Middle frontal gyrus (tissue), 1 donor: ENCODE data around the gene SCARB1.

Experiments
- DNase-seq: peaks from one replicate; pipeline ENCODE4 v3.0.0-alpha.2; 2015; ENCODE audit warnings: low spot score; ENCODE audit errors: extremely low spot score

The SCARB1 gene

DNA sequence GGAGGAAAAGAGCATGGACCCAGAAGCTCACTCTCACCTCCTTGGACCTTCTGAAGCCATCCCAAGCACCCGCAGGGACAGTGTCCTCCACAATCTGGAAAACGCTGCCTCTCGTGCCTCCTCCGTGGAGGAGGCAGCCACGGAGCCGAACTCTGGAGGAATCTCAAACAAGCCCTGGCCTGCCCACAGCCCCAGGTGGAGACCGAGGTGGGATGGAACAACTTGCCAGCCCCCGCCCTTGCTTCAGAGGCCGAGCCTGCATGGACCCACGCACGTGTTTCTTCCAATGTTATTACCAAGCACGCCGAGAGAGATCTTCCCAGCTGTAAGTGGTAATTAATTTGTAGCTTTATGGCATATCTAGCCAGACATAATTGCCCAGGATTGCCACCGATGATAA is 61.3 kb downstream of the SCARB1 start:
- DNase-seq, result no peak

DNA sequence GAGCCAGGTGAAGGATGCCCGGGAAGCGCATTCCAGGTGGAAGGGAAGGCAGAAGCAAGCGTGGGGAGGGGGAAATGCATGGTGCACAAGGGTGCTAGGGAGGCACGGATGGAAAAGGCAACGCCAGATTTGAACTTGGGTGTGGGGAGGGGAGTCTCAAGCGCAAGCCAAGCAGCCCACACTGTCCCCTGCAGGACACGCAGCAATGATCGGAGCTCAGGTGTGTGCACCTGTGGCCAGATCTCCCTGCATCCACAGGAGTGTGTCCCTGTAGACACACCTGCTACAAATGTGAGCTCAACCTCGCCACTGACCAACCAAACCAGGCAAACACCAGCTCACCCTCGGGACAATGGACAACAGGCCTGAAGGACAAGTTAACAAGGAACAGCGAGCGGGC is 63.2 kb downstream of the SCARB1 start:
- DNase-seq, result no peak

DNA sequence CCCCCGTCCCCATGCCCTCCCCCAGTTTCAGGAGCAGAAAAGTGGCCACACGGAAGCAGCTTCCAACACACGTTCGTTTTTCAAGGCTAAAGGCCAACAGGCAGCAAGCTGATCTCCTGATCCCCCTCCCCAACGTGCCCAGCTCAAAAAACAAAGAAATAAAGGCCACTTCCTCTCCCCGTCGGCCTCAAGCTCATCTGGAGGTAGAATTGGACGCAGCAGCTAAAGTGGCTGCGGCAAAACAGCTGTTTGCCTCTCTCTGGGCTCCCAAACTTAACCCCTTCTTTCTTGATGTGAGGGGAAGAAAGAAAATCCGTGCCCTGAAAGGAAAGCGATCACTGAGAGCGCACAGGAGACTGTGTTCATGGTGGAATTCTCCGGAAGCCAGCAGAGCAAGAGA is 66.3 kb downstream of the SCARB1 start:
- DNase-seq, result no peak

DNA sequence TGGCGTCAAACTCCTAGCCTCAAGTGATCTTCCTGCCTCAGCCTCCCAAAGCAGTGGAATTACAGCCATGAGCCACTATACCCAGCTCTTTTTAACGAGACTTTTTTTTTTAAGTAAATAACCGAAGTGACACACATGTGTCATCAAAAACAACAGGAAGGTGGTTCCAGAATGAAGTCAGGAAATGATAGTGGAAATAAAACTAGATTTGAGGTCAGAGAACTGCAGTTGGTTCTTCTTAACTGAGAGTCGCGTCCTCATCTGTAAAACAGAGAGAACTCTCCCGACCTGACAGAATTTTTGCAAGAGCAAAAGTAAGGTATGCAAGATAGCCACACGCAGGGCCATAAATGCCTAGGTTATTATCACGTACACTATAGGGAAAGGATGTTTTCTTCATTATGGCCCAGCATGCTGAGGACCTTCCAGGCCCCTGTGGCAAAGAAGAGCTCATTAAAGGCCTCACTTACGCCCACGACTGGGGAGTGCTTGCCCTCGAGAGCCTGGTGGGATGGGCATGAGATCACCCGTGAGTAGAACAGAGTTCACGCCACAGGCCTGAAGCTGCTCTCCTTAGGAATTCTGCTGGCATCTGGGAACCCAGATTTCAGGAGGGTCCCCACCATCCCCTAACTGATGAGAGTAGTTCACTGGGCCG is 67.2 kb downstream of the SCARB1 start:
- no peak for DNase-seq

DNA sequence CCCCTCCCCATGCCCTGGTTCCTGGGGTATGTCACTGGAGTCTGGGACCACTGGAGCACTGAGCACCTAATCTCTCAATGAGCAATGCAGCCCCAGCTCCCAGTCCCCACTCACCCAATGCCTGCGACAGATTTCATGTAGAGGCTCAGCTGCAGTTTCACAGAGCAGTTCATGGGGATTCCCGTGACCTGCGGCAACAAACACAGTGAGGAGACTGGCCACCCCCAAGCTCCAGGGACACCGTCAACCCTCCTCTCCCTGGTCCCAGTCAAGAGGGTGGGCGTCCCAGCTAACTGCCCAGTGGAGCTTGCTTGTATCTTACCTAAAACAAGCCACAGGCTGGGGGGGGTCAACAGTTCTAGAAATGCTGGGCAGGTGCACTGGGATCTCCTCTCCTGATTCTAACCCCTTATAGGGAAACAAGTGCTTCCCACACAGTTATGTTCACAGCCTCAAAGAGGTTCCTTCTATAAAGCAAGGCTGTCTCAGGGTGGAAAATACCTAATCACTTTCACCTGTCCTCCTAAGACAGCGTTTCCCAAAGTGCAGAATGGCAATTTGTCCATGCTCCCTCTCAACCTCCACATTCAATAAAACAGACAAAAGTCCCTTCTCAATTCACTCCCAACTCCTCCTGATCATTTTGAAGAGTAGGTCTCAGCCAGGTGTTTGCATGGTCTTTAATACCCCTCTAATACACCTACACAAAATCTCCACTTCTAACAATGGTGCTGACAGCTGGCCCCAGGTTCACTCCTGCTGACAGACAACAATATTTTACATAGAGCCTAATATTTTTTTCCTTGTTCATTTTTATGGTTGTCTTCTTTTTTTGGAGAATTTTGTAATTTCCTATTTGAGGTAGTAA is 68.3 kb downstream of the SCARB1 start:
- no peak for DNase-seq

DNA sequence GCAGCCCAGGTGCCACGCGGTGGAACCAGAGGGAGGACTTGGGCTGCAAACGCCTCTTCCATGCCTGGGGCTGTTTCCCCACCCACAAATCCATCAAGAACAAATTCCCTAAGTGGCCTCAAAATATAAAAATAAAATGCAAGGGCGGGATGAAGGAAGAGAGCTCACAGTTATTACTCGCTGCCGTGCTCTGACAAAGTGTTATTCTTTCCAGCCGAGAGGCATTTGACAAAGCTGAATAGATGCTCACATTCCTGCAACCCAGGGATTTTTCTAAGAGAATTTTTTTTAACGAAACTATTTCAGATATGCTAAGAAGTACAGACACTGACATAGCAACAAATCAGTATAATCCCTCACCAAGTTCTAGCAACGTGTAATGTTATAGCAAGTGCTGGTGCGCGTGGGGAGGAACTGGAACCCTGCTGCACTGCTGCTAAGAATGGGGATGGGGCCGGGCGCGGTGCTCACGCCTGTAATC is 70.7 kb downstream of the SCARB1 start:
- peak; percentile 19 for DNase-seq

DNA sequence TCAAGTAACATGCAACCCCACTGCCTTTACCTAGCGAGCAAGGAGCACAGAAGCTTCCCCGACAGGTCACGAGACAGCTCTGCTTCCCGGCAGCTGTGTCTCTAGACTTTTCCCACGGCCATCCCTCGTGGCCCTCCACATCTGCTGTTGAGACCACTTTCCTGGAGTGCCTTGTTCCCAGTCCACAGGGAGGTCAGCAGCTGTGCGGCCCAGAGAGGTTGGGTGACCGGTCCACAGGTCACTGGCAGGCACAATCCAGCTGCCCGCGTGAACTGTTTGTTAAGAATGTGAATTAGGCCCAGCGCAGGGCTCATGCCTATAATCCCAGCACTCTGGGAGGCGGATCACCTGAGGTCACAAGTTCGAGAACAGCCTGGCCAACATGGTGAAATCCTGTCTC is 71.5 kb downstream of the SCARB1 start:
- DNase-seq, result no peak

DNA sequence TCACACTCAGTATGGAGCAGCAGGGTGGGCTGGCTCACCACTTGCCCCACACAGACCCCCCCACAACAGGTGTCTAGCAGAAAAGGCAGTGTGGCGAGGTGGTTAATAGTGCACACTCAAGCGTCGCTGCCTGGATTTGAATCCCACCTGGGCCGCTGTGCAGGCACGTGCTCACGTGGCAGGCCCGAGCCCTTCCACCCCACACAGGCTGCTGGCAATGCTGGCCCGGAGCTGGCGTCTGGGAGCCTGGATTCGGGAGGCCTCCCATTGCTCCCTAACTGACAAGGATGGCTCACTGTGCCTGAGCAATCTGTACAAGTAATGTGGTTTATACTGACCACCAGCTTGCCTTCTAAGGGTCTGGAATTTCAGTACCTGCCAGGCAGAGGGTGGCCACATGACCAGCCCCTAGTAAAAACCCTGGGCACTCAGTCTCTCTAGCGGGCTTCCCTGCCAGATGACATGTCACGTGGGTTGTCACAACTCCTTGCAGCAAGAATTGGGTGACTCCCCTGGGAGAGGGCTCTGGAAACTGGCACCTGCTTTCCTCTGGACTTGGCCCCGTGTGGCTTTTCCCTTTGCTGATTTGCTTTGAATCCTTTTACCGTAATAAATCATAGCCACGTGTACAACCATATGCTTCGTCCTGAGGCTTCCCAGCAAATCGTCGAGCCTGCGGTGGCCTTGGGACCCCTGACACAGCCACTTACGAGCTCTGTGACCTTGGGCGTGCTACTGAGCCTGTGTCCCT is 72.8 kb downstream of the SCARB1 start:
- no peak for DNase-seq

DNA sequence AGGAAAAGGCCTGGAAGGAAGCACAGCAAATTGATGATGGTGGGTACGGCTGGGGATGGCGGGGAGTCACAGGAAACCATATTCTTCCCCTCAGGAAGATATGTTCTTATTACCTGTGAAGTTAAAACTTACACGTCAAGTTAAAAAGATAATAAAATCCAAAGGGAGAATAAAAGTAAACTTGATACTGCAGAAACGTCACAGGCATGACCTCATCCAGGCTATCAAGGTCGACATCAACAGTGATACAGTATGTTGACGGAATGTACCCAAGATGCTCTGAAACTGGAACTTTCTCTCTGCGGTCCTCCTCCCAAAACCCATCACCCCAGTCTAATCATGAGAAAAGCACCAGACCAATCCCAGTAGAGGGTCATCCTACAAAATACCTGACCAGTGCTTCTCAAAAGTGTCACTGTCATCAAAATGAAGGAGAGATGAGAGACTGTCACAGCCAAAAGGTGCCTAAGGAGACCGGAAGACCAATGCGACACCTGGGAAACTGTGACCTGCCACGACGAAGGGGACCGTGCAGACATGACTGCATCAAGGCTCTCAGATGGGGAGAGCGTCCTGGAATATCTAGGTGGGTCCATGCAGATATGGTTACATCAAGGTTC is 74.6 kb downstream of the SCARB1 start:
- DNase-seq, result no peak

DNA sequence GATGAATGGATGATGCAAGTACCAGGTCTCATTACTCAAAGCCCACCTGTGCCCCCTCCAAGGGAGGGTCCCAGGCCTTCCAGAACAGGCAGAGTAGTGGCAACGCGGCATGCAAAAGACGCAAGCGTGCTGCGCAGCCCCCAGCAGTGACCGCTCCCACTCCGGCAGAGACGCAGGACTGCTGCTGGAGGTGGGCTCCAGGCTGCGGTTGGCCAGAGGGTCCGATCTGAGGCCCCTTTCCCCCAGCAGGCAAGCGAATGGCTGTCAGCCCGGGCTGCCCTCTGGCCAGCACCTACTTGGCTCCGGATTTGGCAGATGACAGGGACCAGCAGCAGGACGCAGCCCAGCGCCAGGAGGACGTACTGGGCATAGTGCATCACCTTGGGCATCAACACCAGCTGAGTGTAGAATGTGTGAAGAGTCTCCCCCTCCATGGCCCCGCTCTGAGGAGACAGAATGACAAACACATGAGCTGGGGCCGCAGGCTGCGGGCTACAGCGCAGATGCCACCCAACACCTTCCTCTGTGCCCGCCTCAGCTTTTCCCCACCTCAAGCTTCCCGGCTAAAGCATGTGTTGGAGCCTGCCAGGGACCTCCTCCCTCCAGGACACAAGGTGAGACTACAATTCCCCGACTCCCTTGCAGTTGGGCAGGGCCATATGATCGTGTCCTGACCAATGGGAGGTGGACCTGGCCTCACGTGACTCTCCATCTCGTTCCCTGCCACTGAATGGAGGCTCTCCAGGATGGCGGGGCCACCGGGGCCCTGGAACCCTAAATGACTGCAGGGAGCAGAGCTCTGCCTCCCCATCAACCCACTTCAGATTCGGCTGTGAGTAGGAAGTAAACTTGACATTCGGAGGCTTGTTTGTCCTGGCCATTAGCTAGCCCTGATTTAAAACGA is 77.4 kb downstream of the SCARB1 start:
- peak; percentile 60 for DNase-seq

DNA sequence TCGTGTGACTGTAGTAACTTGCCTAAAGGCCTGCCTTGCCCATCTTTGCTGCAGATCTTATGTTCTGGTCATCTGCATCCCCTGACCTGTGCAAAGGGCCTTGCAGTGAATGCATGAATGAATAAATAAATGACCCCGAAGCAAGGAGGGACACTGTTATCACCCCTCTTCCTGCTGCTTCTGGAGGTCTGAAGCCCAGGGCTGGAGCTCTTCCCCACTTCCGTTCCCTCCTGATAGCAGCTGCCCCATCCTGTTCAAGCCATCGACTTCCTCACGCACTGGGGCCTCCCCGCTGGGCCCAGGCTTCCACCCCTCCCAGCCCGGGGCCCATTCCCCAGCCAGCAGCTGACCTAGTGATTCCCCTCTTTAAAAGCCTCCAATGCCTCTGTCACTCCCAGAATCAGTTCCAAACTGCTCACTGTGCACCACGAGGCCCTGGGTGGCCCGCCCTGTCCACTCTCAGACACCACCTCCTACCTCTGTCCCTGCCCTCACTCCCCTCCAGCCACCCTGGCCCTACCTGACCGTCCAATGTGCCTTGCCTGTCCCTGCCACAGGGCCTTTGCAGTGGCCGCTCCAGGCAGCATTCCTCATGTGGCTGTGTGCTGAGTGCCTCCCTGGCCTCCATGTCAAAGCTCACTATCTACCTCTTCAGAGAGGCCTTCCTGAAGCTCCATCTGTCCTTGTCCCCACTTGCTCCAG is 78.6 kb downstream of the SCARB1 start:
- no peak for DNase-seq

DNA sequence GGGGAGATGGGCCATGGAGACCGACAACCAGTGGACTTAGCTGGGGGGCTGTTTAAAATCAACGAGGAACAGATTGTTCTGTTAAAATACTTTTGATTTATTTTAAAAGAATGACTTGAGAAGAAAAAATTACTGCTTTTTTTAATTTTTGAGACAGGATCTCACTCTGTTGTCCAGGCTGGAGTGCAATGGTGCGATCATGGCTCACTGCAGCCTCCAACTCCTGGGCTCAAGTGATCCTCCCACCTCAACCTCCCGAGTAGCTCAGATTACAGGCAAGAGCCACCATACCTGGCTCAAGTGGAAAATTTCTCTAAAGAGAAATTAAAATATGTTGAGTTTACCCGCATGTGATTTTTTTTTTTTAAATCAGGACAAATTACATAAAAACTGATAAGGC is 80.6 kb downstream of the SCARB1 start:
- DNase-seq, result no peak

DNA sequence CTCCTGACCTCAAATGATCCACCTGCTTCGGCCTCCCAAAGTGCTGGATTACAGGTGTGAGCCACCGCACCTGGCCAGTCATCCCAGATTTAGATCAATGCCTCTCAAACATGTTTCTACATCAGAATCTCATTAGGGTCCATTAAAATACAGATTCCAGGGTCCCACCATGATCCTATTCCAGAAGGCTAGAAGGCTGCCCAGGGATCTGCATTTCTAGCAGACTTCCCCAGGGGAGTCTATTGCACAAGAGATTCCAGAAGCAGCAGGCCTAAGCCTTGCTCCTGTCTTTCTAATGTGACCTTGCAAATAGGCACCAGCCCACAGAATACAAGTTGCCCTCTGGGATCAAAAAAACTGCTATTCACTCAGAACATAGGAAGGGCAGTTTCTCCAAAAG is 81.5 kb downstream of the SCARB1 start:
- DNase-seq, result no peak

DNA sequence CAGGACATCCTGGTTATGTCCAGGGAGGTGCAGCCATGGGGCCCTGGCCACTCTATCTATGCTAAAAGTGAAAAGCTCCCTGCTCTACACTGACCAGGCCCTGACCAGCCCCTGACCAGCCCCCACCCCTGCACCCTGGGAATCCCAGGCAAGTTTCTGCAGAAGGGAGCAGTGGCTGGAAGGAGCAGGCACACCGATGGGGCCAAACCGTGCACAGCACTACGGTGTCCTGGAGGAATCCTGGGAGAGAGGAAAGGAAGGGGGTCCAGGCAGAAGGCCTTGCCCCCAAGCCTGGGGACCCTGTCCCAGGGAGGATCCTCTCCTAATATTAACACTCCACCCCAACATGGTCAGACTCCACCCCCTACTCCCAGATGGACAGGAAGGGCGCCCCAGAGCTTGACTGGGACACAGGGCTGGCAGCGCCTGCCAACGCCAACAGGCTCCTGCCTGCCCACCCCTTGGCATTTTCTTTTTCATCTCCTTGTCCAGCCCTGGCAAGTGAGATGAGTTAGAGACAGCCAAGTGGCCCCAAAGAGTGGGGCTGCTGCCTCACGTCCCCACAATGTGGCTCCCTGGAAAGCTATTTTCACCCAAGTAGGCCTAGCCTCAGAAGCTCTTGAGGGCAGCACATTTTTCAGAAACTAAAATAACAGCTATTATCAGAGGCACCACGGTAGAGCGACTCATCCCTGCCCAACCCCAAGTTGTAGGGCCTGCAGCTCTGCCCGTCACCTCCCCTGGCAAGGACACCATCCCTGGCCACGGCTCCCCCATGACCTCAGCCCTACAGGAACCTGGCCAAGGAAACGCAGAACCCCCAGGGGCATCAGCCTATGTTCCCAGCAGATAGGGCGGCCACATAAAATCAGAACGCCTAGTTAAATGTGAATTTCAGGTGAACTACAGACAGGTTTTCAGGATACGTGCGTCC is 82.6 kb downstream of the SCARB1 start:
- no peak for DNase-seq

DNA sequence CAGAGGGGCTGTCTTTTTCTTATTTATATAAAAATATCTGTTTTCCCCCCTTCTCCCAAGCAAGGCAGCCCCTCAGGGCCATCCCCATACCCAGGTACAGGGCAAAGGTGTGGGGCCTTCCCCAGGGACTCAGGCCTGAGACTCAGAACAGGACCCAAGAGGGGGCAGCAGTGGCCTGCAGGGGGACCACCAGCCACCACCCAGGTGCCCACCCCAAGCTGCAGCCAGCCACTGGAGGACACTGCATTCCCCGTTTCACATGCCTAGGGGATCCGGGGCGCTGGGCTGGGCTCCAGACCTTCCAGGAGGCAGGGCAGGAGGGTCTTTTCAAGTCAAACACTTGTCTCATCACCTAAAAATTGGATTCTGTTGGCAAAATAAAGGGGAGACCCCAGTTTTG is 83.3 kb downstream of the SCARB1 start:
- DNase-seq, result no peak

DNA sequence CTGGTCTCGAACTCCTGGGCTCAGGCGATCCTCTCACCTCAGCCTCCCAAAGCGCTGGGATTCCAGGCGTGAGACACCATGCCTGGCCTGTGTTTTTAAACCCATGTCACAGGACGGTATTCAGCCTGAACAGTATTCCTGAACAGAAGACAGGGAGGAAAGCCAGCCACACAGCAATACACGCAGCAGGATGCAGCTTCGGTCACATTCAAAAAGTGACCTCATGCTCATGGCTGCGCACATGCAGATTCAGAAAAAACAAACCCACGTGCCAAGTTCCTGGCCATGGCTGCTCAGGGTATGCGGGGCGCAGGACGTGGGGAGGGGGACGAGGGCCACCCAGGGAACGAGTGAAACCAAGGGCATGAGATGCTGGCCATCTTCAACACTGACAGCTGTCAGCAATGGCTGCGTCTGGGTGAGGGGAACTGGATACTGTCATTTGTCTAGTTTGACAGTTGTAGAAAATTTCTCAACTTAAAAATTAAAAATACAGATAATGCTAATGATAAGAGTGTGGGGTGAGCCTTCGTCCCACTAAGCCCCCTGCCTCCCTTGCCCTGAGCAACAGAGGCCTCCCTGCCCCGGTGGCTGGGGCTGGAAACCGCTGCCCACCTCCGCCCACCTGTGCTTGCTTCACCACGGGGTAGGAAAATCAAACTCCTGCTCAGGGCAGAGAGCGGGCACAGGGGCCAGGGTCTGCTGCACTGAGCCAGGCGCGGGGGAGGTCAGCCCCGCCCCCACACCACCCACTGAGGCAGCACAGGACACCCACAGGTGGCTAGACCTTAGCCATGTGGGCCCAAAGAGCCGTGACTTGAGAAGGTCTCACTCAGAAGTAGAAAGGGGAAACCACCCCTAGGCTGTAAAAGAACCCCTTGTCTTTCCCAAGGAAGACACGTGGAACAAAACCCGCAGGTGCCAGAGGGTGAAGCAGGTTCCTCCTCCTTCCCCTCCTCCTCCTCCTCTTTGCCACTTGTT is 84.2 kb downstream of the SCARB1 start:
- no peak for DNase-seq

DNA sequence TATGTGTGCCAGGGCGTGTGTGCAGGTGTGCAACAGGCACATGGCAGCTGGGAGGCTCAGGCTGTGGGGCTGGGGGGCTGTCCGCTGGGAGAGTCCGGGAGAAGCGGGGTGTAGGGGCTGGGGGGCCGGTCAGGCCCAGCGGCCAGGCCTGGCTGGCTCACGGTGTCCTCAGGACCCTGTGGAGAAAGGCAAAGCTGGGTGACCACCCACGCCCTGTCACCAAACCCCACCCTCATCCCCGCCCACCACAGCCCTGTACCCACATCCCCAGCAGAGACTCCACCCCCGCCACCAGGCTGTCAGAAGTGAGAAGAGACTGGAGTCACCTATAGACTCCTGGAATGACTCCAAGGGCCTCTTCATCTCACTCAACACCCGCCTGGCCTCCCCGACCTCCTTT is 85.3 kb downstream of the SCARB1 start:
- DNase-seq, result no peak
